OCI-LY7 (cell line): Measurements from ENCODE around the gene DOCK4. TPM values are rescaled to one million over a fixed set of nuclear protein-coding genes. Genes with fewer than 3 reads are reported as not detected.

Experiments used
- BruUV-seq: library from RNA; stranded (reverse); fragments of 400-500 nt; replicated peaks from 2 replicates; lab custom pipeline; 2021; lab: Mats Ljungman, UMichigan
- CTCF ChIA-PET: fragments of 300-600 bp; sonication (Branson Sonifier 250); formaldehyde crosslinking; loops from one replicate; lab custom pipeline; 2022; ENCODE audit warnings: antibody characterized with exemption; ENCODE audit not compliant: unreplicated experiment; lab: Charles Lee
- POLR2A ChIA-PET: fragments of 300-600 bp; sonication (Branson Sonifier 250); formaldehyde crosslinking; loops from one replicate; lab custom pipeline; 2022; ENCODE audit warnings: antibody characterized with exemption; lab: Charles Lee
- DNase-seq: peaks from one replicate; pipeline ENCODE4 v3.0.0-alpha.2; 2015; ENCODE audit warnings: low spot score
- H2AFZ ChIP-seq: fragments of 200-600 bp; sonication (generic), shearing (Covaris generic); 2 replicates; pipeline ENCODE4 v1.6.1; 2014; ENCODE audit warnings: mild to moderate bottlenecking, antibody characterized with exemption, low read length, moderate library complexity
- H3K27ac ChIP-seq: fragments of 200-600 bp; sonication (generic); 2 replicates; pipeline ENCODE4 v1.5.1; 2014; ENCODE audit warnings: mixed run types, low read depth, mild to moderate bottlenecking, moderate library complexity, low read length, inconsistent platforms; ENCODE audit not compliant: poor library complexity, severe bottlenecking
- H3K36me3 ChIP-seq: fragments of 200-600 bp; sonication (generic); 2 replicates; pipeline ENCODE4 v1.6.1; 2014; ENCODE audit warnings: mild to moderate bottlenecking, antibody characterized with exemption, low read length, moderate library complexity, mixed read lengths; ENCODE audit not compliant: insufficient read depth
- H3K4me1 ChIP-seq: fragments of 200-600 bp; sonication (generic); 2 replicates; pipeline ENCODE4 v1.5.1; 2014; ENCODE audit warnings: mild to moderate bottlenecking, low read length; ENCODE audit not compliant: insufficient read depth, poor library complexity, severe bottlenecking
- H3K4me2 ChIP-seq: fragments of 200-600 bp; sonication (generic); 2 replicates; pipeline ENCODE4 v1.6.1; 2014; ENCODE audit warnings: mild to moderate bottlenecking, low read length
- H3K4me3 ChIP-seq: fragments of 200-600 bp; sonication (generic); 2 replicates; pipeline ENCODE4 v1.5.1; 2014; ENCODE audit warnings: mild to moderate bottlenecking, low read depth, low read length; ENCODE audit not compliant: poor library complexity, severe bottlenecking
- H3K79me2 ChIP-seq: fragments of 200-600 bp; sonication (generic); 2 replicates; pipeline ENCODE4 v1.6.1; 2016; ENCODE audit warnings: low read depth, mild to moderate bottlenecking, low read length, moderate library complexity, mixed read lengths; ENCODE audit not compliant: insufficient read depth
- H3K9me2 ChIP-seq: fragments of 200-600 bp; sonication (generic); 2 replicates; pipeline ENCODE4 v1.6.1; 2016; ENCODE audit warnings: mild to moderate bottlenecking, low read length, mixed read lengths; ENCODE audit not compliant: insufficient read depth
- H3K9me3 ChIP-seq: fragments of 200-600 bp; sonication (generic); 2 replicates; pipeline ENCODE4 v1.6.1; 2014; ENCODE audit warnings: mild to moderate bottlenecking, mixed run types, low read length, mixed read lengths
- H4K20me1 ChIP-seq: fragments of 200-600 bp; sonication (generic); 2 replicates; pipeline ENCODE4 v1.6.1; 2014; ENCODE audit warnings: mild to moderate bottlenecking, antibody characterized with exemption, low read length, moderate library complexity, mixed read lengths; ENCODE audit not compliant: insufficient read depth
- CTCF ChIP-seq: fragments of 200-600 bp; sonication (generic); conservative IDR thresholded peaks from 2 replicates; pipeline ENCODE4 v1.5.1; 2014; ENCODE audit warnings: mild to moderate bottlenecking, antibody characterized with exemption, low read length, moderate library complexity, mixed read lengths
- EZH2phosphoT487 ChIP-seq: fragments of 200-600 bp; sonication (generic); IDR thresholded peaks from 2 replicates; pipeline ENCODE4 v1.6.1; 2018; ENCODE audit warnings: low read depth, borderline replicate concordance, mild to moderate bottlenecking, mixed run types, antibody characterized with exemption, low read length, moderate library complexity, mixed read lengths
- intact Hi-C: fragments of 100-400 bp; cut with micrococcal nuclease; formaldehyde crosslinking; loops from one replicate; pipeline ENCODE4 v1.10.0; 2022; ENCODE audit not compliant: unreplicated experiment
- total RNA-seq, 2 experiments: library from RNA; depleted of rRNA in 1 of 2; stranded (reverse); fragments of >200 nt in 1 of 2; shearing (Covaris generic) in 1 of 2; gene quantifications; 2 replicates each; pipeline ENCODE4 v1.2.3, GENCODE V29; 2014 to 2022

The DOCK4 gene
- total RNA-seq, 2 experiments from 2014 or later: 0.91 to 4.9 TPM

GRCh38 chr7:112206991-112207592, 893 bp upstream of the DOCK4 start:
- intact Hi-C loops: loop anchor here (1.0 to 10.0 kb wide), 6 partner anchors 185 to 908 kb away; partner anchors contain the start of genes IFRD1, IMMP2L and SMIM30
- DNase-seq: peak; percentile 12
- Histone ChIP-seq H3K9me3 (no peaks in the 10 kb centered on the region), H3K36me3 (no peaks in the 10 kb centered on the region), H2AFZ (peak overlapping the region; percentile 67), H4K20me1 (no peaks in the 10 kb centered on the region), H3K9me2 (no peaks in the 10 kb centered on the region; the same call in 1 of the 2 replicates), H3K79me2 (peaks cover 18% of the 10 kb centered on the region), H3K27ac (no peak overlapping the region), H3K4me3 (peak overlapping the region; percentile 95), H3K4me1 (peaks cover 21% of the 10 kb centered on the region), H3K4me2 (peak overlapping the region; percentile 95)
- TF ChIP-seq CTCF (no peak), EZH2phosphoT487 (no peak)
- BruUV-seq: TSS peak; percentile 76
- ChIA-PET POLR2A (interaction anchor here (0.7 to 1.6 kb wide), 4 partner anchors 55 to 244 kb away, joined by 3 to 6 read pairs (median 3); partner anchors contain the start of gene IFRD1), CTCF (no interaction called here)

GRCh38 chr7:112205343-112206237, 609 bp downstream of the DOCK4 start:
- peak; percentile 45 for DNase-seq
- peak overlapping the region; percentile 95 for H3K4me3 ChIP-seq
- peaks cover 16% of the 10 kb centered on the region for H3K79me2 ChIP-seq
- no peaks in the 10 kb centered on the region for H3K9me3 ChIP-seq
- intact Hi-C loops: loop anchor here (1.0 to 10.0 kb wide), 6 partner anchors 187 to 909 kb away; partner anchors contain the start of genes IFRD1, IMMP2L and SMIM30
- H3K4me1 ChIP-seq: peaks cover 21% of the 10 kb centered on the region
- no peak overlapping the region for H3K27ac ChIP-seq
- ChIA-PET POLR2A (interaction anchor here (0.5 to 1.6 kb wide), 7 partner anchors 8 to 648 kb away, joined by 3 to 6 read pairs (median 3); partner anchors contain the start of gene IFRD1), CTCF (no interaction called here)
- BruUV-seq: no TSS peak
- no peak for TF ChIP-seq EZH2phosphoT487
- H4K20me1 ChIP-seq: no peaks in the 10 kb centered on the region
- no peaks in the 10 kb centered on the region for H3K36me3 ChIP-seq
- peak overlapping the region; percentile 88 for H2AFZ ChIP-seq
- peak overlapping the region; percentile 95 for H3K4me2 ChIP-seq
- H3K9me2 ChIP-seq: no peaks in the 10 kb centered on the region; the same call in 1 of the 2 replicates
